ENCODE data around the gene STK32B. TPM values are rescaled to one million over a fixed set of nuclear protein-coding genes. Genes with fewer than 3 reads are reported as not detected.

STK32B gene
- total RNA-seq, 1 experiment from 2014 or later, result 11.6 TPM

DNA sequence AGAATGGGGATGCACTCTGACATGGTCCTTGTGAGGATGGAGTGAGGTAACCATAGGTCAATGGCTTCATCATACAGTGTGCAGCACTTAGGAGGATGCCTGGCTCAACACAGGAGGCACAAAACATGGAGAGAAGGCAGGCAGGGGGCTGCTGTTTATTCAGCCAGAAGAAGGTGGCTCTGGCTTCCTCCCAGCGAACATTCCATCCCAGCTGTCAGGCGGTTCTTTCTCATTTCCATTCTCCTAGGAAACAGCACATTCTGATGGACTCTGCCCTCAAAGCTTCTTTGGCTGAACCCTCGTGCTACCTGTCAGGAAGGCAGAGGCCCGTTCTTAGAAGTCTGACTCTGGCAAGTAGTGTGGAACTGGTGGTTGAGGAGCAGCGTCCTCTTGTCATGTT is 18.6 kb downstream of the STK32B start:
- in situ Hi-C loops (cut with HindIII; ENCODE audit: low pct_unique_long_range_greater_than_20kb, low sequenced_read_pairs), result no loop called here

GRCh38 chr4:5072948-5073347 is 21.7 kb downstream of the STK32B start:
- H3K27me3 ChIP-seq (ENCODE audit: control insufficient read depth, insufficient read depth, low read length), result no peaks in the 10 kb centered on the region
- TF ChIP-seq POLR2AphosphoS5 (IDR thresholded peaks at IDR 0.05; ENCODE audit: low read depth, low read length) (no peak), SIN3A (IDR thresholded peaks at IDR 0.05; ENCODE audit: borderline replicate concordance, insufficient read depth, low read depth, low read length) (no peak), TCF7L2 (IDR thresholded peaks at IDR 0.05; ENCODE audit: low read depth, low read length) (no peak), CTCF (IDR thresholded peaks at IDR 0.05) (no peak)
- TF ChIP-seq, protein P1, sequence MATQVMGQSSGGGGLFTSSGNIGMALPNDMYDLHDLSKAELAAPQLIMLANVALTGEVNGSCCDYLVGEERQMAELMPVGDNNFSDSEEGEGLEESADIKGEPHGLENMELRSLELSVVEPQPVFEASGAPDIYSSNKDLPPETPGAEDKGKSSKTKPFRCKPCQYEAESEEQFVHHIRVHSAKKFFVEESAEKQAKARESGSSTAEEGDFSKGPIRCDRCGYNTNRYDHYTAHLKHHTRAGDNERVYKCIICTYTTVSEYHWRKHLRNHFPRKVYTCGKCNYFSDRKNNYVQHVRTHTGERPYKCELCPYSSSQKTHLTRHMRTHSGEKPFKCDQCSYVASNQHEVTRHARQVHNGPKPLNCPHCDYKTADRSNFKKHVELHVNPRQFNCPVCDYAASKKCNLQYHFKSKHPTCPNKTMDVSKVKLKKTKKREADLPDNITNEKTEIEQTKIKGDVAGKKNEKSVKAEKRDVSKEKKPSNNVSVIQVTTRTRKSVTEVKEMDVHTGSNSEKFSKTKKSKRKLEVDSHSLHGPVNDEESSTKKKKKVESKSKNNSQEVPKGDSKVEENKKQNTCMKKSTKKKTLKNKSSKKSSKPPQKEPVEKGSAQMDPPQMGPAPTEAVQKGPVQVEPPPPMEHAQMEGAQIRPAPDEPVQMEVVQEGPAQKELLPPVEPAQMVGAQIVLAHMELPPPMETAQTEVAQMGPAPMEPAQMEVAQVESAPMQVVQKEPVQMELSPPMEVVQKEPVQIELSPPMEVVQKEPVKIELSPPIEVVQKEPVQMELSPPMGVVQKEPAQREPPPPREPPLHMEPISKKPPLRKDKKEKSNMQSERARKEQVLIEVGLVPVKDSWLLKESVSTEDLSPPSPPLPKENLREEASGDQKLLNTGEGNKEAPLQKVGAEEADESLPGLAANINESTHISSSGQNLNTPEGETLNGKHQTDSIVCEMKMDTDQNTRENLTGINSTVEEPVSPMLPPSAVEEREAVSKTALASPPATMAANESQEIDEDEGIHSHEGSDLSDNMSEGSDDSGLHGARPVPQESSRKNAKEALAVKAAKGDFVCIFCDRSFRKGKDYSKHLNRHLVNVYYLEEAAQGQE (IDR thresholded peaks at IDR 0.05; ENCODE audit: insufficient read depth in 1 of 2, low read depth in 2 of 2, low read length in 1 of 2), result no peak
- ChIA-PET POLR2A (no interaction called here), CTCF (no interaction called here)
- no peaks in the 10 kb centered on the region for H3K4me1 ChIP-seq (ENCODE audit: control insufficient read depth, insufficient read depth, low read length)
- H3K9me3 ChIP-seq (ENCODE audit: control insufficient read depth, insufficient read depth, low read depth, low read length), result no peaks in the 10 kb centered on the region
- ATAC-seq (no peak), DNase-seq (ENCODE audit: low read depth, low spot score) (no peak)
- BruUV-seq (replicated peaks), result no TSS peak
- in situ Hi-C loops (cut with HindIII; ENCODE audit: low pct_unique_long_range_greater_than_20kb, low sequenced_read_pairs) (no loop called here), intact Hi-C loops (cut with micrococcal nuclease; ENCODE audit: unreplicated experiment) (no loop called here)
- H3K4me3 ChIP-seq (ENCODE audit: low read depth in 2 of 2, low read length in 2 of 2), result no peak overlapping the region
- H3K36me3 ChIP-seq (ENCODE audit: control insufficient read depth, insufficient read depth, low read length), result no peaks in the 10 kb centered on the region
- no peak overlapping the region for H3K27ac ChIP-seq (ENCODE audit: low read length)

More for the DNA sequence above, 18.6 kb downstream of the STK32B start:
- Histone ChIP-seq H3K9me3 (ENCODE audit: control insufficient read depth, insufficient read depth, low read depth, low read length) (no peaks in the 10 kb centered on the region), H3K27me3 (ENCODE audit: control insufficient read depth, insufficient read depth, low read length) (no peaks in the 10 kb centered on the region), H3K36me3 (ENCODE audit: control insufficient read depth, insufficient read depth, low read length) (no peaks in the 10 kb centered on the region), H3K4me1 (ENCODE audit: control insufficient read depth, insufficient read depth, low read length) (no peaks in the 10 kb centered on the region), H3K4me3 (ENCODE audit: low read depth in 2 of 2, low read length in 2 of 2) (no peak overlapping the region), H3K27ac (ENCODE audit: low read length) (no peak overlapping the region)
- BruUV-seq (replicated peaks), result no TSS peak
- DNase-seq (ENCODE audit: low read depth, low spot score) (no peak), ATAC-seq (no peak)
- ChIA-PET CTCF (no interaction called here), POLR2A (no interaction called here)
- intact Hi-C loops (cut with micrococcal nuclease; ENCODE audit: unreplicated experiment), result no loop called here
- no peak for TF ChIP-seq TCF7L2 (IDR thresholded peaks at IDR 0.05; ENCODE audit: low read depth, low read length)
- TF ChIP-seq CTCF (IDR thresholded peaks at IDR 0.05), result no peak
- TF ChIP-seq, protein P1 (IDR thresholded peaks at IDR 0.05; ENCODE audit: insufficient read depth in 1 of 2, low read depth in 2 of 2, low read length in 1 of 2), result no peak
- no peak for TF ChIP-seq SIN3A (IDR thresholded peaks at IDR 0.05; ENCODE audit: borderline replicate concordance, insufficient read depth, low read depth, low read length)

All from Panc1 (cell line).